ENCODE measurements around the gene RUNX1.

RUNX1 gene

DNA sequence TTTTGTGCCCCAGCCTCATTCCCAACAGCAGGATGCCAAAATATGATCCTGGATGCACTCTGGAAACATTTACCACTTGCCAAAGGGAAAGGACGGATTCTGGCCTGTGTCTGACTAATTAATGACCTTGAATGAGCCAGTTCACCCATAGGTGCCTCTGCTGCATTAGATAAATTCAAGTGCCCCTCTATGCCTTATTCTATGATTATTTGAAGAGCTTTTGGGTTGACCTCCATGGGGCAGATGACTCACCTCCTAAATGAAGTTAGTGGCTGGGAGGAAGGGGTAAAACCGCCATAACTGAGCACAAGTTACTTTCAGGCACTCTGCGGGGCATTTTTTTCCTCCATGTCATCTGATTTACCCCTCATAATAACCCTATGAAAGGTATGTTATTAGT lies 282.2 kb downstream of the RUNX1 start:
- no peak for DNase-seq

DNA sequence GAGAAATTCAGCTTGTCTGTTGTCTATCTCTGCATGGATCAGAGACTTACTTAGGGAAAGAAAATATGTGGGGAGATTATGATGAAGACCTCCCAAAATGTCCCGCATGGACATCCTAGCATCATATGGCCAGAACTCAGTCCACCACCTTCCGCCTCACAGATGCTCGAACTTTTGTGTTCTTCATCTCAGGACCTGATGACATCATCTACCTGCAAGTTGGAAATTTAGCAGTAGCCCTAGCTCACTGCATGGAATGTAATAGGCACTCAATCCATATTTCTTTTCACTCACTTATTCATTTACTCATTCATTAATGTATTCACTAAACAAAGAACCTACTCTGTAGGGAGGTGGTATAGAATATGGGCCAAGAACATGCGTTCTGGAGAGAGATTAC lies 283.5 kb downstream of the RUNX1 start:
- DNase-seq = no peak

DNA sequence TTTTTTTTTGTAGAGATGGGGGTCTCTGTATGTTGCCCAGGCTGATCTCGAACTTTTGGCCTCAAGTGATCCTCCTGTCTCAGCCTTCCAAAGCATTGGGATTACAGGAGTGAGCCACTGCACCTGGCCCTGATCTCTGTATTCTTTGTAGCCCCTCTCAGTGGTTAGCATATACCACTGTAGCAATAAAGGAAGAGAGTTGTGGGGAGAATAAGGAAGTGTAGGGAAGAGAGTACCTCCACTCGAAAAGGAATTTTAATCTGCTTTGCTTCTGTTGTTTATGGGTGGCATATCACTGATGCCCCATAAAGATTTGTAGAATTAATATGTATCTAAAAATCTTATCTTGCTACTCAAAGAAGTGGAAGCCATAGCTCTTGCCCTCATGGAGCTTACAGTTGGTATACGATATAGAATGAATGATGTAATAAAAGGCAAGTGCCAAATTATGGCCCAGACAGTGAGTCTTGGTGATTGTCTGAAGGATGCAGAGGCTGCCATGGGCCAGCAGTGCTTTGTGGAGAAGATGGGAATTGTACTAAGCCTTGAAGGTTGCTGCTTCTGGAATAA lies 284.3 kb downstream of the RUNX1 start:
- no peak for DNase-seq

DNA sequence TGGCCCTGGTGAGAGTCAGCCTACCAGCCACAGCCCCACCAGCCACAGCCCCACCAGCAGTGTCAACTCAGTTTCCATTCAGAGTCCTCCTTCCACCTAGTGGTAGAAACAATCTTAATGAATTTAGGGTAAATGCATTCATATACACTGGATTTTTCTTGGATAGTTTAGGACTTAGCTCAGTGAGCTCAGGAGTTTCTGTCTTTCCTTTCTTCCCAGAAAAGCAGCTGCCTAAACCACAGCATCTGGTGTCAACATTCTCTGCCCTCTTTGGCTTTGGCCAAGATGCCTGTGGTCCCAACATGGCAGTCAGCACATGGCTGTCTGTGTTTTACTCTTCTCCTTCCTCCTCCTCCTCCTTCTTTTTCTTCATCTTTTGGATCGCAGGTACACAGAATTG lies 286.3 kb downstream of the RUNX1 start:
- DNase-seq = no peak

DNA sequence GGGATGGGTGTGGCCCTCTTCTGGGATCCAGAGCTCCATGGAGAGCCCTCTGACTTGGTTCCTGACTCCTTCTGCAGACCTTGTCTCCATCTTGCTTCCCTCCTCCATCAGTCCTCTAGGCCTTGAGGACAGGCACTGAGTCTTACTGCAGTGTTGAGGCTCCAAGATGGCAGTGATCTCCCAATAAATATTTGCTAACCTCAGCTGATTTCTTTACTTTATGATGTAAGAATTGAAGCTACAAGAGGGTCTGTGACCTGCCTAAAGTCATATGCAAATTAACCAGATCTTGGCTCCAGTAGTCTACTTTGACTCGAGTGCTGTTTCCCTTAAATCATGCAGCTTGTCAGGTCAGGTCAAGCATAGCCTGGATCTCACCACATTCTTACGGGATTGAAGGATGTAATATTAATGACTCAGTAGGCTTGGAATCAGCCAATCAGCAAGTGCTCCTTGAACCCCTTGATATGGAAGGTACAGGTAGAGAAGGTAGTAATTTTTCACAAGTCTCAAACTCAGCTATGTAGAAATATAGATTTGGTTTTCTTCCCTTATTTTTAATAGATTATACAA lies 287.3 kb downstream of the RUNX1 start:
- DNase-seq = no peak

DNA sequence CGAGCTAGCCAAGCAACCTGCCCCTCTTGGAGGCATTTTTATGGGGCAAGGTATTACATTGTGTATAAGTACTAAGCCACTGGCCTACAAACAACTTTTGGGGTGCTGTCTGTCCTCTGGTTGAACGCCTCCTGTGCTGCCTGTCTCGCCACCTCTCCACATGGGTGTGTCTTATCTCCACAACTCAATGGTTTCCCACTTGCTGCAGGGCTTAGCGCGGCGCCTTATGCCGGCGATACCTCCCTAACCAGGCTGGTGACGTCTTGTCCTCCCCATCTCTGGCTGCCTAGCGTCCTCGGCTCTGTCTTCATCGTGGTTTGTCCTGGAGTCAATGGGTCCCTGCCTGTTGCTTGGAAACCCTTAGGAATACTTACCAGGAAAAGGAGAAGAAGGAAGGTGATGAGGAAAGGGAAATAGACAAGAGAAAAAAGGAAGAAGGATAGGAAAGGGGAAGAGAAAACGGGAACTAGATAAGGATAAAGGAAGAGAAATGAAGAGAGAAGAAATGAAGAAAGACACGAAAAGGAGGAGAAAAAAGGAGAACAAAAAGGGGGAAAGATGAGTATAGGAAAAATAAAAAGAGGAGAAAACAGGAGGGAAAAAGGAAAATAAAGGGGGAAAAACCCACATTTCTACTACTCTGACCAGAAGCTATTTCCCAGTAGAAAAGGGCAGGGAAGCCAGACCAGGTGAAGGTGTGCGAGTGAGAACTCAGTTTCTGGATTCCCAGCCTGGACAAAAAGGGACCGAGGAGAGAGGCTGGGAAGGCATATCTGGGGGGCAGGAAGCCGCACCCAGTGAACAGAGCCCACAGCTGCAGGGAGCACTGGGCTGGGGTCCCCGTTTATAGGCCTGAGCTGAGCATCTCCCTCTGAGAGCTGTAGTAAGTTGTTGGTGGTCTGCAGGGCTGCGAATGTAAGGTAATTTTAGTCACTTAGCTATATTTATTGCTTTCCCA lies 294.1 kb downstream of the RUNX1 start:
- no peak for DNase-seq

DNA sequence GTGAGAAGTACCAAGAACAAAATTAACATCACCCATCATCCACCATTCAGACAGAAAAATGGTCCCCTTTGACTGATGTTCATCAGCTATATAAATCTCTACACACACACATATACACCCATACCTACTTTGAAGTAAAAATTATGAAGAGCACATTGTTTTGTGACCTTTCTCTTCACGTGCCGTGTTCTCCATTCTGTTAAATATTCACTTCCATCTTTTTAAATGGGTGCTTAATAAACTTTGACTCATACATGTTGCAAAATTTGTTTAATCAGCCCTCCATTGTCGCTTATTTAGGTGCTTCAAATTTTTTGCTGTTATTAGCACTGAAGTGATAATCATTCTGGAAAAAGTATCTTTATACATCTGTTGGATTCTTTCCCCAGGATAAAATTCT lies 300.2 kb downstream of the RUNX1 start:
- DNase-seq = no peak

DNA sequence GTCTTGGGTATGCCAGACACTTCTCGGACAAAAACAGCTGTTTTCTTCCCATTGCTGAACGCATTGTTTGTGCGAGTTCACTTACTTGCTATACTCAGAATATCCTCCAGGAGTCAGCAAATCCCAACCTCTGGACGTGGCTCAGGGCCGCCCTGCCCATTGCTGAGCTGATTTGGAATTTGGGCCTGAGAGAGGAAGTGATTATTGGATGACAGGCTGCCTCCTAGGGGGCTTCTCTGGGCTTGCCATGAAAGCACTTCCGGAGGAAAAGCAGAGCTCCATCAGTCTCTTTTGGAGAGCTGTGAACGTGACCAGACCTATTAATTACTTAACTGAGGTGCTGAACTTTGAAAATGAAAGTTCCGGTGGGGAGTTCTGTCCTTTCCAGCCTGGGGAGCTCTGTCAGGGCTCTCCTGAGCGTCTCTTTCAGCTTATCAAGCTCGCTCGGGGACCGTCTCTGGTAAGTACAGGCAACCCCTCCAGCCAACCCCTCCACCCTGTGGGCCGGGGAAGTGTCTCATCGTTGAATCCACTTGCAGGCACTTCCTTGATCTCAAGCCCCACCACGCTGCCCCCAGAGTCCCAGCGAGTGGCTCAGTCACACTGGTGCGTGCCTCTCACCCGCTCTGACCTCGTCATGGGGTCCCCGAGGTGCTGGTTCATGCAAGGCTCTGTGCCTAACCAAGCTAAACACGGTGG lies 303.4 kb downstream of the RUNX1 start:
- DNase-seq = peak; percentile 37 to 45

DNA sequence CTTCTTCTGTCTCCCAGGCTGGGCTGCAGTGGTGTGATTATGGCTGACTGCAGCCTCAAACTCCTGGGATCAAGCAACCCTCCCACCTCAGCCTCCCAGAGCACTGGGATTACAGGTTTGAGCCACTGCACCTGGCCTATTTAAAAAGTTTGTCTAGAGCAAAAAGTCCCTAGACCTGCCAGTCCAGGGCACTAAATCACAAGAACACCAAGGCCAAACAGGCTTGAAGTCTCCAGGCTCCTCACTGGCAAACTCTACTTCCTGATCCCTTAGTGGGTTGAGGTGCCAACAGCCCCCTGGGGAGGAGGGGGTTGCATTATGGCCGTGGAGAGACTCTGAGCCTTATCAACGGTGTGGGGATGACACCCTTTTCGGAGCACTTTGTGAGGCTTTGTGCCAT lies 304.3 kb downstream of the RUNX1 start:
- no peak for DNase-seq

DNA sequence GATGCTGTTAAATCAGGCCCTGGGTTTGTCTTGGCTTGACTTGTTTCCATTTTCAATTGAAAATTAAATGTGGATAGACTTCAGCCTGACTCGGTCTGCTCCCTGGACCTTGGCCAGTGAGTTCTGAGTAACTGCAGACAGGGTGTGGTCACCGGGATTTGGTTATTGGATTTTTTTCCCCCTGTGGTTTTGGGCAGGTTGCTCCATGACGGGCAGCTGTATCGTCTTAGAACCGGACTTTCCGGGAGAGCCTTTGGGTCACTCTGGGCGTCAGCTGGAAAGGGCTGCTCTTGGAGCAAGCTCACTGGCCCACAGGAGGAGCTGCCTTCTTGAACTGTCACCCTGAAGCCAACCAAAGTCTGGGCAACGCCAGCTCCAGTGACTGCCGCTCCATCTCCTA lies 305.3 kb downstream of the RUNX1 start:
- DNase-seq = no peak

DNA sequence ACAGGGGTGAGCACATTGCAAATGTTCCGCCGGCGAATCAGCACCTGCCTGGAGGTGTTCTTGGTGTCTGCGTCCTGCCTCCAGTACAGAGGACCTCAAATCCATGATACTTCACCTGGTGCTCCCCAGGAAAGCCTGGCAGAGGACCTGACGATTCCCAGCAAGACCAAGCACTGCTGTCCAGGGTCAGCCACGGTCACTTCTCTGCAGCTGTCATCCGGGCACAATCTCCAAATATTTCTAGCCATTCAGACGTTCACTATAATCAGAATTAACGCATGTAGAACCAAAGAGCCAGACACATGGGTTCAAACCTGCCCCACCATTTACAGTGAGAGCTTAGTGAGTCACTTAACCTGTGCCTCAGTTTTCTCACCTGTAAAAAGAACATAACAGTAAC lies 305.8 kb downstream of the RUNX1 start:
- no peak for DNase-seq

DNA sequence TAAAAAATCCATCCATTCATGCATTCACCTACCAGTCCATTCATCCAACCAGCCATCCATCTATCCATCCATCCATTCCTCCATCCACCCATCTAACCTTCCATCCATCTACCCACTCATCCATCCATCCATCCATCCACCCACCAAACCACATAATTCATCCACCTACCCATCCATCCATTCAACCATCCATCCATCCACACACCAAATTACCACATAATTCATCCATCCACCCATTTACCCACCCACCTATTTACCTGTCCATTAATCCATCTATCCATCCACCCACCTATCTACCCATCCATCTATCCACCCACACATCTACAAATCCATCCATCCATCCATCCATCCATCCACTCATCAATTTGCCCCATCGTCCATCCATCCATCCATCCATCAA lies 308.9 kb downstream of the RUNX1 start:
- no peak for DNase-seq
